Left hindlimb (tissue), 1 donor: ENCODE data around the gene KLHL4.
"Not testable (repeated sequence)": the region's sequence is repeated elsewhere in the genome, so short reads cannot be mapped to it uniquely, and the experiment has no call there.

Experiments used
- DNase-seq: peaks from one replicate; pipeline ENCODE4 v3.0.0-alpha.2; 2018

KLHL4 gene

GRCh38 chrX:87663421-87663820 is 145.8 kb downstream of the KLHL4 start:
- no peak for DNase-seq

DNA sequence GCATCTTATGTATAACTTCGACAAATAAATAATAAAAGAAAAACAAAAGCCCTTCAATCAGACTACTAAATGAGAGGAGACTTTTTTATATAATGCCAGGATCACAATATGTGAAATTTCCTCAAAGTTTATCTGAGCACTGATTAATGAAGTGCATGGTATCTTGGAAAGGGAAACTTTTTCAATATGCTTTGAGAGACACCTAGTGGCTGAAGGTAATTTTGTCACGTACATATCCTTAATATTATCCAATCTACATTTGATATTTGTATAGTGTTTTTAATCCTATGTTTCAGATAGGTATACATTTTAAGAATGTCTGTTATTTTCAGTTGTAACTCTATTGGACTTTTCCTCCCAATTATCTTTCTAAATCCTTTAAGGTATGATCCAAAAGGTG is 146.8 kb downstream of the KLHL4 start:
- DNase-seq = no peak

DNA sequence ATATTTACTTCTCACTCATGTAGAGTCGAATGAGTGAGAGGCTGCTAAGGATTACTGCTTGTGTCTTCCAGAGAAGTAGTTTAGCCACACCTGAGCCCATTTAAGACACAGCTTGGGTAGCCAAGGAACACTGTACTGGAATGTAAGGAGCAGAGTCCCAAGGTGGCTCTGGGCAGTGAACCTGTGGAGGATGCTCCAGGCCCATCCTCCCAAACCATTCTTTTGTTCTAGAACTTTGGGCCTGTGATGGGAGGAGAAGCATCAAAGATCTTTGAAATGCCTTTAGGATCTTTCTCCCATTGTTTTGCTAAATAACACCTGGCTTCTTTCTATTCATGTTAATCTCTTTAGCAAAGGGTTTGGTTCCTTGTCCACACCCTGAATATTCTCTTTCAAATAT is 162.2 kb downstream of the KLHL4 start:
- DNase-seq = no peak

DNA sequence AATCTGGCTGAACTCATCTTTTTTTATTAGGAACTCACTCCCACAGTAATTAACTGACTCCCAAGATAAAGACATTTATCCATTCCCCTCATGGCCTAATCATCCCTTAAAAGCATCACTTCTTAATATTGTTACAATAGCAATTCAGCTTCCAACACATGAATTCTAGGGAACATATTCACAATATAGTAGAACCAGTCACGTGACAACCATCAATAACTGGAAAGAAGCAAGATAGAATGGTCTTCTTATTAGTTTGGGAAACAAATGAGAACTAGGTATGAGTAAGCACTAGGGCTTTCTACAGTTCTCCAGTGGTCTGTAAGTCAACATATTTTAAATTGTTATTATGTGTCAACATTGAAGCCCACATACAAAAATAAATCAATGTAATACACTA is 170.1 kb downstream of the KLHL4 start:
- no peak for DNase-seq

DNA sequence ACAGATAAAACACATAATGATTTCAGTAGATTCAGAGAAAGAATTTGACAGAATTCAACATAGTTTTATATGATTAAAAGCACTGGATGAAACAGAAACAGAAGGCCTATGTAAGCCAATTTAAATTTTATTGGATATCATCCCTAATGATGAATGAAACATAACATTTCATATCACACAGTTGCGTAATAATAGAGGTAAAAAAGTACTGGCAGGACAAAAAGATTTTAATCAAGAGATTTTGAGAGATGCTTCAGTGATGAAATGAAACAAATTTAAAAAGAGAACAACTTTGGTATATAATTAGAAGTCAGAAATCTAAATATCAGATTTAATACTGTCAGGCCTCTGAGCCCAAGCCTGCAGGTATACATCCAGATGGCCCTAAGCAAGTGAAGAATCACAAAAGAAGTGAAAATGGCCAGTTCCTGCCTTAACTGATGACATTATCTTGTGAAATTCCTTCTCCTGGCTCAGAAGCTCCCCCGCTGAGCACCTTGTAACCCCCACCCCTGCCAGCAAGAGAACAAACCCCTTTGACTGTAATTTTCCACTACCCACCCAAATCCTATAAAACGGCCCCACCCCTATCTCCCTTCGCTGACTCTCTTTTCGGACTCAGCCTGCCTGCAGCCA is 170.6 kb downstream of the KLHL4 start:
- DNase-seq = not testable (repeated sequence)

- not testable (repeated sequence) for DNase-seq
Measured at GRCh38 chrX:87689218-87689617, 171.6 kb downstream of the KLHL4 start.

DNA sequence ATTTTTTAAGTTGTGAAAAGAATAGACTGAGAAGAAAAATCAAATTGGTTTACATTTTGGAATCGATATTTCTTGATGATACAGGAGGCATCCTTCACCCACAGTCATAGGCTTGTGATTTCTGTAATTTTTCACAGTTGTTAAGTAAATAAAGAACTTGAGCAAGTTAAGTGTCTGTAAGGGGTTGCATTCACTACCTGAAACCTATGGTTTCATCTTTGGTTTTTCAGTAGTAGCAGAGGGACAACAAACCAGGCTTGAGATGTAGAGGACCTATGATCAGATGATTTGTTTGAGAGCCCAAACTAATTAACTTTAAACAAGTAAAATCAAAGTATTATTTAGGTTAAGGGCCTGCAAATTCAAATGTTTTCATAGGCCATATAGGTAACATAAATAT is 175.6 kb downstream of the KLHL4 start:
- DNase-seq = no peak

- DNase-seq = no peak
Measured at GRCh38 chrX:87697409-87697808, 179.8 kb downstream of the KLHL4 start.

GRCh38 chrX:87702795-87703194 is 185.2 kb downstream of the KLHL4 start:
- no peak for DNase-seq

GRCh38 chrX:87703469-87703868 is 185.9 kb downstream of the KLHL4 start:
- not testable (repeated sequence) for DNase-seq

DNA sequence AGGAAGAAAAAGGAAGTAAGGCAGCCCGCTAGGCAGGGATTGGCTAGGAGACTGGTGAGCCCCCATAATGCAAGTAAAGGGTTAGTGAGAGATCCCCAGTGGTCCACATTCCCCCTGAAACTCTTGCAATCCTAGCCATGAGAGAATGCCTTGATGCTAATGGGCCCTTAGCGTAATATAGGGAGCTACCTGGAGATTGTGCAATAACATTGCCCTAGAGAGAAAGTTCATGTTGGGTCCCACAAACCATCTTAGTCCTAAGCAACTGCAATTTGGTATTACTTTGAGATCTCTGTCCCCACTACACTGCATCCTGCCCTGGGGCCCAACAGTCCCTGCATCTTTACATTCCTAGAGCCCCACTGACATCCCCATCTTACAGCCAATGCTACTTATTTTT is 188.5 kb downstream of the KLHL4 start:
- DNase-seq = no peak

DNA sequence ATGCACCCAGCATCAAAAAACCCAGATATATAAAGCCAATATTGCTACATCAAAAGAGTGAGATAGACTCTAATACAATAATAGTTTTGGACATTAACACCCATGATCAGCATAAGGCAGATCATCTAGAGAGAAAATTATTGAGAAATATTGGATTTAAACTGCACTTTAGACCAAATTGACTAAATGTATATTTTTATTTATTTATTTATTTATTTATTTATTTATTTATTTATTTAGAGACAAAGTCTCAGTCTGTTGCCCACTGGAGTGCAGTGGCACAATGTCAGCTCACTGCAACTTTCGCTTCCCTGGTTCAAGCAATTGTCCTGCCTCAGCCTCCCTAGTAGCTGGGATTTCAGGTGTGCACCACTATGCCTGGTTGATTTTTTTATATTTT is 193.0 kb downstream of the KLHL4 start:
- no peak for DNase-seq
